B cell (primary cell): ENCODE data around the gene SSRP1. TPM values are rescaled to one million over a fixed set of nuclear protein-coding genes. Genes with fewer than 3 reads are reported as not detected.
A peak's percentile ranks its signal among the peaks of the same experiment; 100 is the strongest.

Experiments
- ATAC-seq: fragments of 200-7000 bp; cut with Tn5 transposase; one replicate; pipeline ENCODE4 v1.10.0; 2021; ENCODE audit warnings: low read depth, mild to moderate bottlenecking, moderate number of reproducible peaks, moderate library complexity
- CTCF ChIA-PET: fragments of 350-600 bp; sonication (Branson Sonifier 250); formaldehyde crosslinking; loops from one replicate; lab custom pipeline; 2021; ENCODE audit warnings: antibody characterized with exemption, inconsistent platforms; lab: Charles Lee
- POLR2A ChIA-PET: fragments of 350-600 bp; sonication (Branson Sonifier 250); formaldehyde crosslinking; loops from one replicate; lab custom pipeline; 2021; ENCODE audit warnings: antibody characterized with exemption; lab: Charles Lee
- DNase-seq: peaks from one replicate; pipeline ENCODE4 v3.0.0; 2013
- H2AFZ ChIP-seq: 2 replicates; pipeline ENCODE4 v1.6.1; 2012; ENCODE audit warnings: mild to moderate bottlenecking, low read depth, low read length; ENCODE audit not compliant: insufficient read depth, poor library complexity, severe bottlenecking
- H3K27ac ChIP-seq, 2 donors: 1 replicate in 1 of 2; 2 replicates in 1 of 2; pipeline ENCODE4 v1.5.1; 2012 to 2013; ENCODE audit warnings: low read length in 2 of 2, mild to moderate bottlenecking in 2 of 2, moderate library complexity in 1 of 2
- H3K27me3 ChIP-seq, 4 experiments: fragments of 200-600 bp in 1 of 4; sonication (generic) in 1 of 4; replicated peaks in 1 of 4; 1 replicate in 2 of 4; 2 replicates in 2 of 4; pipeline versions ENCODE4 v1.6.1 to v1.7.0; 2013 to 2016; ENCODE audit warnings: low read length in 3 of 4, mild to moderate bottlenecking in 2 of 4, mixed read lengths in 1 of 4, moderate library complexity in 1 of 4; ENCODE audit not compliant: insufficient read depth in 4 of 4, control insufficient read depth in 3 of 4; ENCODE audit errors: control extremely low read depth in 1 of 4
- H3K36me3 ChIP-seq, 2 experiments: replicated peaks in 1 of 2; 1 replicate in 1 of 2; 2 replicates in 1 of 2; pipeline versions ENCODE4 v1.6.1 to v1.7.1; 2013; ENCODE audit warnings: low read length in 1 of 2; ENCODE audit not compliant: insufficient read depth in 2 of 2, control insufficient read depth in 1 of 2; ENCODE audit errors: control extremely low read depth in 1 of 2, extremely low read depth in 1 of 2
- H3K4me1 ChIP-seq, 2 donors: fragments of 200-600 bp in 1 of 2; sonication (generic) in 1 of 2; 1 replicate in 1 of 2; 2 replicates in 1 of 2; pipeline versions ENCODE4 v1.5.1 to v1.6.1; 2013 to 2017; ENCODE audit warnings: low read length in 2 of 2; ENCODE audit not compliant: control insufficient read depth in 2 of 2, insufficient read depth in 2 of 2
- H3K4me2 ChIP-seq: replicated peaks from 2 replicates; pipeline ENCODE3; 2012; ENCODE audit warnings: mild to moderate bottlenecking, low read depth, low read length; ENCODE audit not compliant: poor library complexity, severe bottlenecking
- H3K4me3 ChIP-seq, 5 experiments: fragments of 200-600 bp in 1 of 5; sonication (generic) in 1 of 5; 1 replicate in 3 of 5; 2 replicates in 2 of 5; pipeline versions ENCODE4 v1.5.1 to v1.7.0; 2011 to 2016; ENCODE audit warnings: low read length in 4 of 5, mild to moderate bottlenecking in 4 of 5, low read depth in 2 of 5, control low read depth in 1 of 5, moderate library complexity in 1 of 5; ENCODE audit not compliant: insufficient read depth in 1 of 5; ENCODE audit errors: control extremely low read depth in 1 of 5, extremely low read depth in 1 of 5
- H3K79me2 ChIP-seq: fragments of 200-600 bp; sonication (generic); one replicate; pipeline ENCODE4 v1.6.0; 2016; ENCODE audit warnings: low read length; ENCODE audit not compliant: control insufficient read depth, insufficient read depth
- H3K9ac ChIP-seq: fragments of 200-600 bp; sonication (generic); 2 replicates; pipeline ENCODE4 v1.6.1; 2017; ENCODE audit warnings: mild to moderate bottlenecking, low read length, moderate library complexity
- H3K9me3 ChIP-seq, 3 donors: one replicate each; pipeline versions ENCODE4 v1.6.1 to v1.7.1; 2013; ENCODE audit warnings: low read length in 2 of 3; ENCODE audit not compliant: control insufficient read depth in 2 of 3, insufficient read depth in 1 of 3; ENCODE audit errors: control extremely low read depth in 1 of 3
- H4K20me1 ChIP-seq: 2 replicates; pipeline ENCODE4 v1.6.0; 2012; ENCODE audit warnings: mild to moderate bottlenecking, low read length; ENCODE audit not compliant: insufficient read depth, control insufficient read depth, poor library complexity, severe bottlenecking
- H3K27ac Mint-ChIP-seq: one replicate; pipeline ENCODE4 v1.8.0; 2021; ENCODE audit warnings: mixed read lengths
- H3K27me3 Mint-ChIP-seq: one replicate; pipeline ENCODE4 v1.8.0; 2021; ENCODE audit warnings: mixed read lengths
- H3K4me1 Mint-ChIP-seq: one replicate; pipeline ENCODE4 v1.8.0; 2021; ENCODE audit warnings: mixed read lengths
- H3K4me3 Mint-ChIP-seq: one replicate; pipeline ENCODE4 v1.8.0; 2021; ENCODE audit warnings: mixed read lengths
- H3K9me3 Mint-ChIP-seq: one replicate; pipeline ENCODE4 v1.8.0; 2022; ENCODE audit warnings: mixed read lengths; ENCODE audit not compliant: insufficient read depth
- EZH2 ChIP-seq: IDR thresholded peaks from 2 replicates; pipeline ENCODE4 v1.6.1; 2012; ENCODE audit warnings: borderline replicate concordance, low read depth, mild to moderate bottlenecking, moderate library complexity, low read length; ENCODE audit not compliant: insufficient read depth, poor library complexity, severe bottlenecking
- WGBS: methylation state at CpG from one replicate; pipeline ENCODE4 v1.1.5; 2013; ENCODE audit warnings: missing lambda C conversion rate; ENCODE audit not compliant: insufficient coverage; 5-methylcytosine and 5-hydroxymethylcytosine counted together
- intact Hi-C: fragments of 100-400 bp; cut with micrococcal nuclease; formaldehyde crosslinking; loops from one replicate; pipeline ENCODE4 v1.10.0; 2022
- polyA plus RNA-seq: library from polyadenylated mRNA; depleted of rRNA; stranded (reverse); fragments of >200 nt; gene quantifications from 2 replicates; pipeline ENCODE4 v1.2.3, GENCODE V29; 2012
- total RNA-seq, 2 donors: library from RNA; stranded (reverse); fragments of 120-200 nt in 1 of 2; gene quantifications; 1 replicate in 1 of 2; 2 replicates in 1 of 2; pipeline versions ENCODE4 v1.2.3 to v1.2.4, GENCODE V29; 2013 to 2022
- TF ChIP-seq, protein P1 (sequence below): fragments of 200-600 bp; IDR thresholded peaks from one replicate; pipeline ENCODE4 v1.8.0; 2022; ENCODE audit warnings: antibody characterized with exemption, mild to moderate bottlenecking

The SSRP1 gene
- total and polyA plus RNA-seq, 2 donors (not counting 1 experiment from before 2014, with no cell fraction given), result 40.9 to 66.6 TPM

DNA sequence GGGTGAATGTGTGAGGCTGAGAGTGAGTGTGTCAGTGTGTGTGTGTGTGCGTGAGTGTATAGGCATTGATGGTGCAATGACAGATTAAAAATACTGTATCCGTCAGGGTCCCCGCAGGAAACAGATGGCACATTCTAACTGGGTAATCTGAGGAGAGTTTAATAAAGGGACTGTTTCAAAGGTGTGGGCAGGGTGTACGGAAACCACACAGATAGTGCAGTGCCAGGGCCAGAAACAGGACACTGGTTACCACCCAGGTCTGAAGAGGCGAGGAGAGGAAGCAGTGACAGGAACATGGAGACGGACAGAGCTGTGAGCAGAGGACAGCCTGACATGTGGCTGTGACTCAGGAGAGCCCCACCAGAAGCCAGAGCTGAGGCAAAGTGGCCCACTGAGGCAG lies 19.0 kb upstream of the SSRP1 start:
- H3K27me3 Mint-ChIP-seq, result peaks cover 39% of the 10 kb centered on the region
- CTCF ChIA-PET, result interaction anchor here (3.5 kb wide), 1 partner anchor 9 kb away, joined by 15 read pairs; no protein-coding TSS in a partner anchor

DNA sequence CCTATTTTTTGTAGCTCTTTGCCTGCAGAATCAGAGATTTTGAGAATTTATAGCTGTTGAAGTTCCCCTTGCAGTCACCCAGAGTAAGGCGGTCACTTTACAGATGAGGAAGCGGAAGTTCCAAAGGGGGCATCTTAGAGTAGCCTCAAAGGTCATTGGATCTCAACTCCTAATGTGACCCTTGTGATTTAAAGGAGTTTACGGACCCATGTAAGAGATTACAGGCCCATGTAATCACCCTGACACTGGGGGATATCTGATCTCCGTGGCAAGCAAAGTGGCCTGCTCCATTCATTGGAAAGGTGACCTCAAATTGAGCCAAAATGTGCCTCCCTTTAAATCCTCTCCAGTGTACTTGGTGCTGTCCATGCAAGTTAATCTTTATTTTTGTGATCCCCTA lies 18.2 kb upstream of the SSRP1 start:
- Histone ChIP-seq H3K4me3 (no peak overlapping the region), H3K36me3 (no peaks in the 10 kb centered on the region), H3K4me2 (no peak overlapping the region), H3K9ac (no peak overlapping the region), H3K79me2 (no peaks in the 10 kb centered on the region), H3K4me1 (peaks cover 0 to 6% of the 10 kb centered on the region in 2 donors), H3K27ac (no peak overlapping the region), H2AFZ (no peak overlapping the region), H4K20me1 (no peaks in the 10 kb centered on the region), H3K27me3 (peaks cover 0 to 6% (median 4%) of the 10 kb centered on the region in 4 experiments), H3K9me3 (peaks cover 0 to 6% (median 0%) of the 10 kb centered on the region in 3 donors)
- Mint-ChIP-seq H3K9me3 (no peaks in the 10 kb centered on the region), H3K4me1 (peaks cover 3% of the 10 kb centered on the region), H3K4me3 (no peak overlapping the region), H3K27me3 (peaks cover 40% of the 10 kb centered on the region), H3K27ac (no peak overlapping the region)
- ChIA-PET POLR2A (no interaction called here), CTCF (interaction anchor here (0.6 to 0.9 kb wide), 2 partner anchors 20 to 83 kb away, joined by 3 read pairs; no protein-coding TSS in a partner anchor)
- TF ChIP-seq, protein P1, sequence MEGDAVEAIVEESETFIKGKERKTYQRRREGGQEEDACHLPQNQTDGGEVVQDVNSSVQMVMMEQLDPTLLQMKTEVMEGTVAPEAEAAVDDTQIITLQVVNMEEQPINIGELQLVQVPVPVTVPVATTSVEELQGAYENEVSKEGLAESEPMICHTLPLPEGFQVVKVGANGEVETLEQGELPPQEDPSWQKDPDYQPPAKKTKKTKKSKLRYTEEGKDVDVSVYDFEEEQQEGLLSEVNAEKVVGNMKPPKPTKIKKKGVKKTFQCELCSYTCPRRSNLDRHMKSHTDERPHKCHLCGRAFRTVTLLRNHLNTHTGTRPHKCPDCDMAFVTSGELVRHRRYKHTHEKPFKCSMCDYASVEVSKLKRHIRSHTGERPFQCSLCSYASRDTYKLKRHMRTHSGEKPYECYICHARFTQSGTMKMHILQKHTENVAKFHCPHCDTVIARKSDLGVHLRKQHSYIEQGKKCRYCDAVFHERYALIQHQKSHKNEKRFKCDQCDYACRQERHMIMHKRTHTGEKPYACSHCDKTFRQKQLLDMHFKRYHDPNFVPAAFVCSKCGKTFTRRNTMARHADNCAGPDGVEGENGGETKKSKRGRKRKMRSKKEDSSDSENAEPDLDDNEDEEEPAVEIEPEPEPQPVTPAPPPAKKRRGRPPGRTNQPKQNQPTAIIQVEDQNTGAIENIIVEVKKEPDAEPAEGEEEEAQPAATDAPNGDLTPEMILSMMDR, result no peak
- no peak for TF ChIP-seq EZH2
- ATAC-seq, result no peak
- intact Hi-C loops, result no loop called here
- no peak for DNase-seq
- 50% methylated on average over 1 of the region's 4 CpGs for WGBS

More for the DNA sequence above, 19.0 kb upstream of the SSRP1 start:
- H3K9me3 ChIP-seq, result peaks cover 0 to 6% (median 0%) of the 10 kb centered on the region in 3 donors
- ATAC-seq (no peak), DNase-seq (no peak)
- H3K4me3 Mint-ChIP-seq, result no peak overlapping the region
- no peak overlapping the region for H3K27ac Mint-ChIP-seq
- H3K79me2 ChIP-seq, result no peaks in the 10 kb centered on the region
- TF ChIP-seq EZH2, result no peak
- TF ChIP-seq, protein P1, result no peak
- no peak overlapping the region for H3K4me3 ChIP-seq
- POLR2A ChIA-PET, result no interaction called here
- no peak overlapping the region for H3K4me2 ChIP-seq
- H3K4me1 Mint-ChIP-seq, result peaks cover 3% of the 10 kb centered on the region
- H3K27ac ChIP-seq, result no peak overlapping the region
- no peaks in the 10 kb centered on the region for H3K9me3 Mint-ChIP-seq
- no peak overlapping the region for H3K9ac ChIP-seq
- peaks cover 0 to 6% (median 4%) of the 10 kb centered on the region in 4 experiments for H3K27me3 ChIP-seq
- 16% methylated on average over 4 of the region's 6 CpGs for WGBS
- H2AFZ ChIP-seq, result peak overlapping the region; percentile 9
- H3K36me3 ChIP-seq, result no peaks in the 10 kb centered on the region
- intact Hi-C loops, result no loop called here
- no peaks in the 10 kb centered on the region for H4K20me1 ChIP-seq
- H3K4me1 ChIP-seq, result peaks cover 0 to 4% of the 10 kb centered on the region in 2 donors
